HG03095 (cell line): Measurements from ENCODE around the gene KPNA6.
"Not testable (repeated sequence)": the region's sequence is repeated elsewhere in the genome, so short reads cannot be mapped to it uniquely, and the experiment has no call there.

Experiments used
- ATAC-seq: cut with Tn5 transposase; IDR thresholded peaks from one replicate; pipeline ENCODE4 v1.9.1; 2021; ENCODE audit warnings: moderate library complexity; ENCODE audit not compliant: unreplicated experiment

The KPNA6 gene

DNA sequence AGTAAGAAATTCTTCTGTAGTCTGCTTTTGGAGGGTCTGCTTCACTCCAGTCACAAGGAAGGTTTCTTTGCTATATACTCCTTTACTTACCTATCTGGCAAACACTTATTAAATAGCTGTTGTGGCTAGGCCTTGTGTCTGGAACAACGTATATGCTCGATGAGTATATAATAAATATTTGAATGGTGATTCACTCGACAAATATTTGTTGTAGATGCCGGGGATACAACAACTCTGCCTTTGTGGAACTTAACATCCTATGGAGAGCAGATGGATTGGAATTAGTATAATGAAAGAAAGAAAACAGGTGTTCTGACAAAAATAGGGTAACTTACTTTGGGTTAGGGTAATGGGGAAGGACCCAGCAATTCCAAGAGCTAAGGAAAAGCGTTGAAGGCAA, 31.1 kb downstream of the KPNA6 start:
- ATAC-seq = no peak

- ATAC-seq = no peak
Measured at GRCh38 chr1:32142446-32143301, 34.8 kb downstream of the KPNA6 start.

- ATAC-seq = not testable (repeated sequence)
Measured at GRCh38 chr1:32143302-32143695, 35.4 kb downstream of the KPNA6 start.

DNA sequence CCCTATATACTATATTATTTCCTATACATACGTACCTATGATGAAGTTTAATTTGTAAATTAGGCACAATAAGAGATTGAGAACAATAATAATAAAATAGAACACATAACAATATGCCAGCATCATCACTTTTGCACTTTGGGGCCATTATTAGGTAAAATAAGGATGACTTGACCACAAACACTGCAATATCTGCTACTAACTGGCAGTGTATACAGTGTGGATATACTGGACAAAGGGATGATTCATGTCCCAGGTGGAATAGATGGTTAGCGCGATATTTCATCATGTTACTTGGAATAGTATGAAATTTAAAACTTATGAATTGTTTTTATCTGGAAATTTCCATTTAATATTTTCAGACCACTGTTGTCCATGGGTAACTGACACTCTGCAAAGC, 36.2 kb downstream of the KPNA6 start:
- no peak for ATAC-seq

DNA sequence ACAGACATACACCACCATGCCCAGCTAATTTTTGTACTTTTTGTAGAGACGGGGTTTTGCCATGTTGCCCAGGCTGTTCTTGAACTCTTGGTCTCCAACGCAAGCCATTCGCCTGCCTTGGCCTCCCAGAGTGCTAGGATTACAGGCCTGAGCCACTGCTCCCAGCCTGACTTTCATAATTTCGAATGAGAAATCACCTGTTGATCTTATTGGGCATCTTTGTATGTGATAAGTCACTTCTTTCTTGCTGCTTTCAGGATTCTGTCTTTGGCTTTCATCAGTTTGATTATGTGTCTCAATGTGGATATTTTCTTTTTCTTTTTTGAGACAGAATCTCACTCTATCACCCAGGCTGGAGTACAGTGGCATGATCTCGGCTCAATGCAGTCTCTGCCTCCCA, 39.9 kb downstream of the KPNA6 start:
- not testable (repeated sequence) for ATAC-seq

DNA sequence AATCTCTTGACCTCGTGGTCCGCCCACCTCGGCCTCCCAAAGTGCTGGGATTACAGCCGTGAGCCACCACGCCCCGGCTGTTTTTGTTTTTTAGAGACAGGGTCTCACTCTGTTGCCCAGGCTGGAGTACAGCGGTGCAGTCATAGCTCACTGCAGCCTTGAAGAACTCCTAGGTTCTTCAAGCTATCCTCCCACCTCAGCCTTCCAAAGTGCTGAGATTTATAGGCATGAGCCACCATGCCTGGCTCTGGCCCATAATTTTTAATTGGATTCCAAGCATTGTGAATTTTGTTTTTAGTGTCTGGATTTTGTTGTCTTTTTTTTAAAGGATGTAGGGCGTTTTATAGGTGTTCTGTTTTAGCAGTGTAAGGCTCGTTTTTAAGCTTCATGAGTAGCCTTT, 43.0 kb downstream of the KPNA6 start:
- ATAC-seq = no peak

GRCh38 chr1:32151319-32151787, 43.5 kb downstream of the KPNA6 start:
- no peak for ATAC-seq

DNA sequence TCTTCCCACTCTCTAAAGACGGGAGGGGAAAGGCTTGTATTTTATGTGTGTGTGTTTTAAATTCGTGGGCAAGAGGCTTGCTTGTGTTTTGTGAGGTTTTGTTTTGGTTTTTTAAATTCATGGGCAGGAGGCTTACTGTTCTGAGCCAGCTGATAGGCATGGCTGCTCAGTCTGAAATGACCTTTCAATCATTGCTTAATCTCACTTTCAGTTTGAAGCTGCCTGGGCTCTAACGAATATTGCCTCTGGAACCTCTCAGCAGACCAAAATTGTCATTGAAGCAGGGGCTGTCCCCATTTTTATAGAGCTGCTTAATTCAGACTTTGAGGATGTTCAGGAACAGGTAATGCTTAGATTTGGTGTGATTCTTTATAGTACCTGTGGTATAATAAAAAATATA, 51.3 kb downstream of the KPNA6 start:
- no peak for ATAC-seq

- no peak for ATAC-seq
Measured at GRCh38 chr1:32163405-32163804, 55.5 kb downstream of the KPNA6 start.

DNA sequence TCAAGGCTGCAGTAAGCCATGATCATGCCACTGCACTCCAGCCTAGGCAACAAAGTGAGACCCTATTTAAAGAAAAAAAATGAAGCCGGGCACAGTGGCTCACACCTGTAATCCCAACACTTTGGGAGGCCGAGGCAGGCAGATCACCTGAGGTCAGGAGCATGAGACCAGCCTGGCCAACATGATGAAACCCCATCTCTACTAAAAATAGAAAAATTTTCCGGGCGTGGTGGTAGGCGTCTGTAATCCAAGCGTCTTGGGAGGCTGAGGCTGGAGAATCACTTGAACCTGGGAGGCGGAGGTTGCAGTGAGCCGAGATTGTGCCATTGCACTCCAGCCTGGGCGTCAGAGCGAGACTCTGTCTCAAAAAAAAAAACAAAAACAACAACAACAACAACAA, 57.8 kb downstream of the KPNA6 start:
- not testable (repeated sequence) for ATAC-seq

DNA sequence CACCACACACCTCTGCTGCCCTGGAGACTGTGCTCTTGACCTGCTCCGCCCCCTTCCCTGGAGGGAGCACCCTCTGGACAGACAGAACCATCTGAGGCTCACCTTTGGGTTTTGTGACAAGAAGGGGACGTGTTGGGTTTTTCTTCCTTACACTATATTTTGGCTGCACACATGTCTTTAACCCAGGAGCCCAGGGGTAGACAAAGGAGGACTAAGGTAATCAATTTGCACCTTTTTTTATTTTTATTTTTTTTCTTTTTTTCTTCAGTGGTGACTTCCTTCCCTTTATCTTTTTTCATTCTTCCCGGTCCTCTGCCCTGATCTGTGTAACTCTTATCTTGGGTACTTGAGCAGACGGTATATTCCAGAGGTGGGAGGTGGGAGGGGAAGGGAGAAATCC, 63.1 kb downstream of the KPNA6 start:
- ATAC-seq = no peak

DNA sequence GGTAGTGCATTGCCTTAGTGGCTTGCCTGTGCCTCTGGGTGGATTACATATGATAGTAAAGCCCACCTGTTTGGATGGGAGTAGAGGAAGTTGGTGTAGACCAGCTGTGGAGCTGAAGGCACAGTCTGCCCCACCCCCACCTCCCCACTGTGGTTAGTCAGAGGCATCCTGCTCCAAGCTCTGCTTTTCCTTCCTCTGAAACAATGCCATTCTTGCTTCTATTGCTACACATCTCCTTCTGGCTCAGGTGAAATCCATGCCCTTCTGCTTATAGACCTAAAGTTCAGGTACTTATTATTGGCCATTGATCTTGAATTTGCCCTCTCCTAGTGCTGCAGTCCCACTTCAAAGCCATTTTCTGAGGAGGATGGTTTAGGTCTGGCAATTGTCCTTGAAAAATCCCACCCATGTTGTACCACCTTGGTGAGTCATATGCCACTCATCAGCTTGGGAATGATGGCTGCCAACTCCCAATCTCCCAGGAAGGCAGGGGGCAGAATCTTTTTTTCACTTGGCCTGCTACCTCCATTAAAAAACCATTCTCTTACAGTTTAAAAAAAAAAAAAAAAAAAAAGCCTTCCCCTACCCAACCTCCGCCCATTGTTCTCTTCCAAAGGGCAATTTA, 64.9 kb downstream of the KPNA6 start:
- ATAC-seq = no peak

DNA sequence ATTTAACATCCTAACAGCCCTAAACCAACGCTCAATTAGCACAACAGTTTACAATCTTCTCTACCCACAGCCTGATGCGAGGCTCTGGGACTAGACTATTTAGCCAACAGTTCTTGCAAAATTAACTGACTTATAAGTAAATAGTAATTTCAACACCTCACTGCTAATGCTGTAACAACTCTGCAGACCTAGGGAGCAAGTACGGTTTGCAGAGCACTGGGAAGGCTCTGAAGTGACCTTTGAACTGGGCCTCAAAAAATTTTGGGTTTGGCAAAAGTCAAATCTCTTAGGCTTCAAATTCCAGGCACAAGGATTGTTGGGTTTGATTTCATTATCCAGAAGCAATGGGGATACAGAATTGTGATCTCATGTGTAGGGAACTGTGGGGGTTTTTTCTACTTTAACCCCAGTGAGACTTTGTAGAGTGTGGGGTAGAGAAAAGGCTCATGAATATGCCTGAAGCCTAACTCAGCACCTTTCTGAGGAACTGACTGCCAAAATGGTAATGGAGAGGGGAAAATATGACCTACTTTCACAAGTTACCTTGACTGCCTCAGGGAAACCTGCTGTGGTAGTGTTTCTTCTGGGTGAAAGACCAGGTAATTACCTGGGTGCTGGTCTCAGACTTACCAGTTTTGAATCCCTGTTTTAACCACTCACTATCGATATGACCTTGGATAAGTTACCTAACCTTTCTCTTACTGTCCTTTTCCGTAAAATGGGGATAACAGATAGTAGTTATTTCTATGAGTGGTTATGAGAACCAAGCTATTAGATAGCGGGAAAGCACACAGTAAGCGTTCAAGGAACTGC, 70.7 kb downstream of the KPNA6 start:
- ATAC-seq = no peak

DNA sequence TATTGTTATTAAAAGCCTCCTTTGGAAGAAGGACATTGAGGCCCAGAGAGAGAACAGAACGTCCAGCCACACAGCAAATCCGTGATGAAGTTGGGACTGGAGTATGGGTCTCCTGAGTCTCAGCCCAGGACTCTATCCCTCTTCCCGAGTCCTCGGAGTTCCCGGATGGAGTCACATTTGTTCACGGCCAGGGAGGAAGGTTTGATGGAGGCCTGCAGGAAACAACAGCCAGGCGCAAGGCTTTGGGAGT, 71.3 kb downstream of the KPNA6 start:
- ATAC-seq = no peak

- ATAC-seq = peak; percentile 77
Measured at GRCh38 chr1:32179443-32180185, 71.8 kb downstream of the KPNA6 start, which contains the start of gene TXLNA. Gene TXLNA, plus strand, starts transcription at chr1:32179675. Its CDS starts 671 bp downstream, at chr1:32180346.

DNA sequence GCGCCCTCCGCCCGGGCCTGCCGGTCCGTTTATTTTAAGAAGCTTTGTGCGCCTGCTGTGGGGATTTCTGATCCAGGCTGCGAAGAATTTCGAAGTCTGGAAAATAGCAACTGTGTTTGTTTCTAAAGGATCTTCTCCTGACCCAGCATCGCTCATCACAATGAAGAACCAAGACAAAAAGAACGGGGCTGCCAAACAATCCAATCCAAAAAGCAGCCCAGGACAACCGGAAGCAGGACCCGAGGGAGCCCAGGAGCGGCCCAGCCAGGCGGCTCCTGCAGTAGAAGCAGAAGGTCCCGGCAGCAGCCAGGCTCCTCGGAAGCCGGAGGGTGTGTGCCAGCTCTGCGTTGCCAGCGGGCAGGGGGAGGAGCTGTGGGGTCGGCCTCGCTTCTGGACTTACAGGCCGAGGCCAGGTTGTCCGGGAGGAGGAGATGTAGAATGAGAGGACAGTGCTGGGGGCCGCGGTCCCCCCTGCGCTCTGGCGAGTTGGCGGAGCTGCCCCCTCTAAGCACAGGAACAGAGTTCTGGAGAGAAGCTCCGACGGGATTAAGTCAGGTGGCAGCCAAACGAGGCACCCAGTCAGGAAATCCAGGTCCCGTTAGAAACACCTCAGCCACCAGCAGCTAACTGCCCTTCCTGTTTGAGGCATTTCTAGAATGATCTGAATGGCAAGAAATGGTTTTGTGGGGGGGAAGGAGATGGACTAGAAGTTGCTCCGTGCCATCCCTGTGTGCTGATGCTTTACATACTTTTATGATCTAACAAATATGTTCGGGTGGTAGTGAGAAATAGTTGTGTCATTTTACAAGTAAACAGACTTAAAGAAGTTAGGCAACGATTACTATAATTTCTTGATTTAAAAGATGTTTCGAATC, 72.6 kb downstream of the KPNA6 start:
- no peak for ATAC-seq

GRCh38 chr1:32181065-32181464, 73.2 kb downstream of the KPNA6 start:
- ATAC-seq = no peak

- ATAC-seq = no peak
Measured at GRCh38 chr1:32181563-32181962, 73.7 kb downstream of the KPNA6 start.

- ATAC-seq = no peak
Measured at GRCh38 chr1:32182060-32182459, 74.2 kb downstream of the KPNA6 start.

DNA sequence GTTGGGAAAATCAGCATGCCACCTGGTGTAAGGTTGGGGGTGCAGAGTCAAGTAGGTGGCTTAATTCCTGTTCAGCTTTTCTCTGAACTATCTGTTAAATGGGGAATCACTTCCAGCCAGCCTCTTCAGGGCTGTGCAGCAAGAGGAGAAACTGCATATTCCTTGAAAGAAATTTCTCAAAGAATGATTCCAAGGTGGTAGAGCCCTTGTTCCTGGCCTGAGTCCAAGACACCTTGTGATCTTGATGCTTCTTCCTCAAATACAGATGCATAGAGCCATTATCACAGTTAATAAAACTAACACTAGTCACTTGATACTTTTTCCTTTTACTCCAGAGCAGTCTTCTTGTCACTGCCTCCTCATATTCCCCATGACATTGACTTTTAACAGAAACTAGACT, 76.8 kb downstream of the KPNA6 start:
- ATAC-seq = no peak
